GM21515 (cell line): ENCODE measurements around the gene RBPJ.

Experiments used
- ATAC-seq: cut with Tn5 transposase; IDR thresholded peaks from one replicate; pipeline ENCODE4 v1.9.1; 2021; ENCODE audit not compliant: unreplicated experiment

RBPJ gene

DNA sequence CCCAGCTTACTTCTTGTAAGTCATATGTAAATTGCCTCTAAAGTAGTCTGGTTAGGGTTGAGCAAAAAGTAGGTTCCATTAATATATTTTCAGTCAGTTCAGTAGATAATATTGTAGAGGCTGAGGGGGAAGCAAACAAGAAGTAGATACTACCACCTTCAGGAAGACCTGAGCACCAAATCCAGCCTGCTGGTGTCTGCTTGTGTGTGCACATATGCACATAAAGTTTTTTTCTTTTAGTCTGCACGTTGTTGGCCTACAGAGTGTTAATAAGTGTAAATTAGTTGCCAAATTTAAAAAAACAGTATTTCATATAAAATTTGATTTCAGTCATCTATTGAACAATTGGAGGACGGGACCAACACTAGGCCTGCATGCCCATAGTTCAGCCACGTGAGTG lies 92.8 kb downstream of the RBPJ start:
- no peak for ATAC-seq

DNA sequence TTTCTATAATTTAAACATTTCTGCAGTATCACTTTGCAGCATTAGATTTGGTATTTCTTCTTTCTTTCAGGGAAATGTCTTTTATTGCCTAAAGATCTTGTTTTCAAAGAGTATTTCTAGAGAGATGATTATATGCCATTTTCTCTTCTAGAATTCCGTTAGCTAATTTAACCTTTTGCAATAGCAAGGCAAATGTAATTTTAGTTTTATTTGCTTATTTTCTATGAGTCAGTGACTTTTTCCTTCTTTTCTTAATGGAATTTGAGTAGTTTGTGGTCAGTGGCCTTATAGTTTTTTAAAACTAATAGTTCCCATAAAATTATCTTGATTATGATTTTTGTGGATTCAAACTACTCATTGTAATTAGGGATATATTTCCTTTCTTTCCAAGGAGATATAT lies 97.3 kb downstream of the RBPJ start:
- no peak for ATAC-seq

DNA sequence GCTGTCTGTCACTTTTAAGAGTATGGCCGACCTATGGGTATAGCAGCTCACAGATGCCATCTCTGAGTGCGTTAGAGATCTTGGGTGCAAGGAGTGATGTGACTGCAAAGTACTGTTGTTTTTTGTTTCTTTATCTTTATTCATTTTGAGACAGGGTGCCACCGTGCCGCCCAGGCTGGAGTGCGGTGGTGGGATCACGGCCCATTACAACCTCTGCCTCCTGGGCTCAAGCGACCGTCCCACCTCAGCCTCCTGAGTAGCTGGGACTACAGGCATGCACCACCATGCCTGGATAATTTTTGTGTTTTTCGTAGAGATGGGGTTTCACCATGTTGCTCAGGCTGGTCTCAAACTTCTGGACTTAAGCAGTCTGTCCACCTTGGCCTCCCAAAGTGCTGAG lies 98.0 kb downstream of the RBPJ start:
- no peak for ATAC-seq

DNA sequence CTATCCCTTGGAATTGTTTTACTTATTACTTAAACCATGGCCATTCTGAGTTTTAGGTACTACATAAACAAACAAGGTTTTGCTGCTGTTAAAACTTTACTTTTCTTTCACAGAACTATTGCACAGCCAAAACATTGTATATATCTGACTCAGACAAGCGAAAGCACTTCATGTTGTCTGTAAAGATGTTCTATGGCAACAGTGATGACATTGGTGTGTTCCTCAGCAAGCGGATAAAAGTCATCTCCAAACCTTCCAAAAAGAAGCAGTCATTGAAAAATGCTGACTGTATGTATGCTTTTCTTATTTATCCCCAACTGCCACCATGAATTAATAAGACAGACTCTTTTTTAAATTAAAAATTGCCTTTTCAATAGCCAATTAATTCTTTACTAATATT lies 99.6 kb downstream of the RBPJ start:
- no peak for ATAC-seq

DNA sequence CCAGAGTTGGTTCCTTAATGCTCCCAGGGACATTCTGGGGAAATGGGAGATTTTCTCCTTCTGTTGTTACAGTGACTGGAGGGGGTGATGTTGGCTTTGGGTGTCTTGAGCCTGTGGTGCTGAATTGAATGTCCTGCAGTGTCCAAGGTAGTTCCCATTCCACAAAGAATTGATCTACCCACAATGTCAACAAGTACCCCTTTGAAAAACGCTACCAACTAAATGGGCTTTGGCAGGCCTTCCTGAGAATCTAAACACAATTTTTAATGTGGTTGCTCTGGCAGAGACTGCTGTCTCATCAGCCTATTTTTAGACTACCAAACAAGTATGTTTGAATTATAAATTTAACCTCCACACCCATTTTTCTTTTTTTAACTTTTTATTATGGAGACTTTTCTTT lies 100.1 kb downstream of the RBPJ start:
- no peak for ATAC-seq

DNA sequence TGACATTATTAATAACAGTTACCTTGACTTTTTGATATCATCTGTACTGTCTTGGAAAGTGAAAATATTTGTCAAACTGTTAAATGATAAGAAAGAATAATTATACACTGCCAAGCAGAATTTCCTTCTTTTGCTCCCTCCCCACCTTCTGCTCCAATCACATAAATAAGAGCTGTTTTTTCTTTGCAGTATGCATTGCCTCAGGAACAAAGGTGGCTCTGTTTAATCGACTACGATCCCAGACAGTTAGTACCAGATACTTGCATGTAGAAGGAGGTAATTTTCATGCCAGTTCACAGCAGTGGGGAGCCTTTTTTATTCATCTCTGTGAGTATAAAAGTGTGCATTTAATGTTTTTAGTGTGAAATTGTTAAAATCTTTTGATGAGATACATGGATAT lies 103.3 kb downstream of the RBPJ start:
- no peak for ATAC-seq

DNA sequence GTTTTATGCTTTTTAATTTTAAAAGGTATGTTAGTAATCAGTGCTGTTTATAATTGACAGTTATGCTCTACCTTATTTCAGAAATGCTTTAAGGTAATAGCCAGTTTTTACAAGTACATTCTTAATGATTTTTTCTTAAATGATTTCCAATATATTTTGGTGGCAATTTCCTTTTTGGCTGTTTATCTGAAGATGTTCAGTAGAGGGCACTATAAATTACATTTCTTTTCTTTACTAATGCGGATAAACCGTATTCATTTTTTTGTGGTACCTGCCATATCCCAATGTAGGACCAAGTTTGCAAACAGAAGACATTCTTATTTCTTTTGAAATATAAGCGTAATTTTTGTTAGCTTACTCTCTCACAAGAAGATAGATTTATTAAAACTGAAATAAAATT lies 104.0 kb downstream of the RBPJ start:
- no peak for ATAC-seq

DNA sequence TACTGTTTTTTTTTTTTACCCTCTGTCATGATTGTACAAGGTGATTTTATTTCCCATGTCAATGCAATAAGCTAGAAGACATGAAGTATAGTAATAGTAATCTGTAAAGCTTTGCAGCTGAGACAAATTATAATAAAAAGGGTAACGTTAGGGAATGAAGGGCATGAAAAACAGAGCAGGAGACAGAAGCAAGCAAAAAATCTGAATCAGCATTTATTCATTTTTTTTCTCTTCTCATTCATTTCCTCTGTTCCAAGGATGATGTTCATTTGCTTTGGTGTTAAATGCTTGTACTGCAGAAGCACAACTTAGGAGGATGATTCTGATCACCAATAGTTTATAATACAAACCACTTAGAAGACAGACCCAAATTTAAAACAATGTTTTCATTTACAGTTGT lies 105.1 kb downstream of the RBPJ start:
- ATAC-seq, result no peak

DNA sequence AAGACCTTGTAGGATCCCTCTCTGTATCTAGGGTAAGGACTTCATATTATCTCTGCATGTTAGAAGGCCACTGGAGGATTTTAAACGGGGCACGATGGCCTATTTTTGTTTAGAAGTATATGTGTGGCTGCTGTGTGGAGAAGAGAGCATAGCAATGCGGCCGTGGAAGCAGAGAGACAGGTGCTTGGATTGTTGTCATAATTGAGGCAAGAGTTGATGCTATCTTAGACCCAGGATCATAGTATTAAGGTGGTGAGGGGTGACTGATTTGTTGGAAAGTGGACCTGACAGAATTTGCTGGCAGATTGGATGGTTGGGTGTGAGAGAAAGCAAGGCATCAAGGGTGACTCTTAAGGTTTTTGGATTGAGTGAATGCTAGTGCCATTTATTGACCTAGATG lies 106.1 kb downstream of the RBPJ start:
- ATAC-seq, result no peak

DNA sequence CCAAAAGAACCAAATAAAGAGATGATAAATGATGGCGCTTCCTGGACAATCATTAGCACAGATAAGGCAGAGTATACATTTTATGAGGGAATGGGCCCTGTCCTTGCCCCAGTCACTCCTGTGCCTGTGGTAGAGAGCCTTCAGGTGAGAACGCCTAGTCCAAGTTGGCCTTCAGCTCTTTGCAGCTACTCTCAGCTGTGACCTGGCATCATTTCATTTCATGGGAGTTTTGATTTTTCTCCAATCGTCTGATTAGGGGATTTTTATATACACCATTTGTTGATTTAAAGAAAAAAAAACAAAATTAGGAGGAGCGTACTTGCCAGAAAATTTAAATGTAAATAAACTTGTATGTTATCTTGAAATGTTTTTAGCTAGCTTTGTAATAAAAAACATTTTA lies 109.1 kb downstream of the RBPJ start:
- no peak for ATAC-seq

DNA sequence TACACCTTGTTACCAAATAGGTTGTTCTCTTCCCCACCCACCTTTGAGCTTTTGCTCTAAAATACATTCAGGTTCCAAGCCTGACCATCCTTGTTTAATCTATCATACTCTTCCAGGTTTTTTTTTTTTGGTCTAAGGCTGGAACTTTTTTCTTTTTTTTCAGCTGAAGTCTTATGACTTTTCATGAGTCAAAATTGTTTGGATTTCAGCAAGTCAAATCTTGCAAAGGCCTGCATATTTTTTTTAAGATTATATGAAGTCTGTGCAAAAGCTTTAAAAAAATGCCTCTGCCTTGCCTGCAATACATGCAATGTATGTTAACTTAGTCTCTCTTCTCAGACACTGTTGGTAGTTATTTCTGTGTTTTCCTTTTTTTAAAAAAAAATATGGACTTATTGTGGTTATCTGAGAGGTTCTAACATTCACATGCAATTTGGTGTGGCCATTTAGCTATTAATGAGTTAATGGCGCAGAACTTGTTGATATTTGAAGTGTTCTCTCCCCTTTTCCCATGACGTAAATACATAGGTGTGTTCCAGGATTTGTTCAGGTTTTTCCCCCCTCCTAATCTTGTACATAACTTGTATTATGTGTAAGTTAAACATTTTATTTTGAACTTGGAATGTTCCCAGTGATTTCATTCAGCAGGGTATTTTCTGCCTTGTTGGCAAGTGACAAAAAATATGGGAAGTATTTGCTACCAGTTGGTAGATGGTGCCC lies 110.8 kb downstream of the RBPJ start:
- ATAC-seq, result no peak

DNA sequence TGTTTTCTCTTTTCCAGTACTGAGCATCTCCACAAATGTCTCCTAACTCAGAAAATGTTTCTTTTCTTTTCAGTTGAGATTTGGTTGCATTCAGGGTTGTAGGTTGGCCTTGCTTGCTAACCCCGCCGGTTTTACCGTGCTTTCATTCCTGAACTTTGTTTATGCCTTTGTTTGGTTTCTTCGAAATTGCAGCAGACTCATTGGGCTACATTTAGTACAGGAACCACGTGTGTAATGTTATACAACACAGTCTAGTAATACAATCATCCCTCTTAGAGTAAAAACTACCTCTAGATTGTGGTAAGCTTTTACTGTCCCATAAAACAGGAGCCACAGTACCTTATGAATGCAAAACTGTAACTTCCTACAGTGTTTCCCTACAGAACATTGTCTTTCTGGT lies 111.6 kb downstream of the RBPJ start:
- ATAC-seq, result no peak

DNA sequence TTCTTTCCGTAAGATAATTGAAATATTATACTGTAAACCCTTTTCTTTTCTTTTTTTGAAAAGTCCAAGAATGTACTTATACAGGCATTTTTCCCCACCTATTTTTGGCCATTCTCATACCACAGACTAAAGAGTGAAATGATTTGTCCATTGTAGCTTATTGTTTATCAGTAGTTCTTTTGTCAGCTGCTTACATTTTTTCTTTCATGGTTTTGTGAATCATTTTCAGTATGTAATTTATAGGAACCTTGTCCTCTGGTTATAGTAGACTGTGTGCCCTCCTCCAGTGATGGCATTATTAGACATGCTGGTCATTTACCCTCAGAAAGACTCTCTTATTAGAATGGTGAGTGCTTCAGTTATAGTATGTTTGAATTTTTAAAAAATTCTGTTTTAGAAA lies 112.7 kb downstream of the RBPJ start:
- no peak for ATAC-seq

DNA sequence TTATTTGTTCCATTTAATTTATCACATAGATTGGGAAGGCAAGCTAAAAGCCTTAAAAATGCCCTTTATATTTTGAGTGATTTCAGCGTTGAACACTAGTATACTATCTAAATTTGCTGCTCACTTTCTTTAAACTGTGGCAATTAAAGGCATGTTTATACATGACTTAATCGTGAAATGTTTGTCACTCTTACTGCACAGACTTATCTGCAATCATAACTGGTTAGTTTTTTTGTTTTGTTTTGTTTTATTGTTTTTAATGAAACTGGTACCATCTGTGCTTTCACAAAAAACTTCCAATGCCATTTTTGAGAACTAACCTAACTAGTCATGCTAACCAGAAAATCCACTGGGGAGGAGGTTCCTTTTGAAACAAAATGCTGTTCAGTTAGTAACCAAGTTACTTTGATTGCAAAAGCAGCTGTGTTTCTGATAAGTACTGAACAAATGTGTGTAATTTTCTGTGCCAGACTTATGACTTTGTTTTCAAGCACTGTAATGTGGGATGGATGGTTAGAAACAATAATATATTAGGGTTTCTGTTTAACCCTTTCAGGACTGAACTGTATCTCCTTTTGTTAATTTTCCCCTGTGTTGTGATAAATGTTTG lies 113.3 kb downstream of the RBPJ start:
- ATAC-seq, result no peak

DNA sequence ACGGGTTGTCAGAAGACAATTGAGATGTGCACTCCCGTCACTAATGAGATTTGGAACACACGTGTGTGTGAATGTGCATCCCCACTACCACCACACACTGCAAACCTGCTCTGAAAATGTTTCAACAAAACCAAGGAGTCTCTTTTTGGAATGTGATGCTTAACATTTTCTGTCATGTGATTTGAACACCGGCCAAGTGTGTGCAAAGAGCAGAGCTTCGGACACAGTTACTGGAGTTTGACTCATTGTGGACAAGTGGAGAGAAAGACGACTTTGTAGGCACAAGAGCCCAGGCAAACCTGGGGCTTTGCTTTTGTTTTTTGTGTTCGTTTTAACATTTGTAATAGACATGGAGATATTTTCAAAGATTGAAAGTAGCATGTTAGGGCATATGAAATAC lies 120.3 kb downstream of the RBPJ start:
- ATAC-seq, result no peak

DNA sequence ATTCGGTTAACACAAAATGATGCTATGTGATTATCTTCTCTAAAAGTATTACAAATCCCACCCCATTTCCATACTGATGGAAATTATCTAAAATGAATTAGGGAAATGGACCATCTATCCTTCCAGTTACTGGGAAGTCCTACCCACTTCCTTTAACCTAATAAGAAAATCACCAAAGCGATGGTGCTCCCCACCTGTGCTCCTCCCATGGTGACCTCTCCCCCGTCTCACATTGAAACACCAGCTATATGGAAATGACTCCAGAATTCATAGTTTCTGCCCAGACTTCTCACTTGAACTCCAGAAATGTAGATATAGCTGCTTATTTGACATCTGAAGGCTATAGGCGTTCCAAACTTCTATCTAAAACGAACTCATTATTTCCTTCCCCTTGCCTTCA lies 121.0 kb downstream of the RBPJ start:
- no peak for ATAC-seq

DNA sequence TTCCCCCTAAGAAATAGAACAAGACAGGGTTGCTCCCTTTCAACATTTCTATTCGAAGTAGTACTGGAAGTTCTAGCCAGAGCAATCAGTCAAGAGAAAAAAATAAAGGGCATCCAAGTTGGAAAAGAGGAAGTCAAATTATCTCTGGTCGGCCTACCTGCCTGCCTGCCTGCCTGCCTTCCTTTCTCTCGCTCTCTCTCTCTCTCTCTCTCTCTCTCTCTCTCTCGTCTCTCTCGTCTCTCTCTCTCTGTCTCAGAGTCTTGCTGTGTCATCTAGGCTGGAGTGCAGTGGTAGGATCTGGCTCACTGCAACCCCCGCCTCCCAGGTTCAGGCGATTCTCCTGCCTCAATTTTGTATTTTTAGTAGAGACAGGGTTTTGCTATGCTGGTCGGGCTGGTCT lies 126.6 kb downstream of the RBPJ start:
- ATAC-seq, result no peak

DNA sequence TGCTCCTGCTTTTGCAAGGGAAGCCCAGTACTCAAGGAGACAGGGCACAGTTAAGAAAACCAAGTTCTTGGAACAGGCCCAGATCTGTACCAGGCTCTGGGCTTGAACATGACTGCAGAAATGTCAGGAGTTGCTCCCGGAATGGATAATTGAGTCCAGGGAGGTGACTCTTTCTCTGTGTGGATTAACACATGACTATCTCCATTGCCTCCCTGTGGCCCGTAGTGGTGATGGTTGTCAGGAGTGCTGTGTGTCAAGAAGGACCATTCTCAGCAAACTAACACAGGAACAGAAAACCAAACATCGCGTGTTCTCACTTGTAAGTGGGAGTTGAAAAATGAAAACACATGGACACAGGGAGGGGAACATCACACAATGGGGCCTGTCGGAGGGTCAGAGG lies 129.6 kb downstream of the RBPJ start:
- ATAC-seq, result no peak

DNA sequence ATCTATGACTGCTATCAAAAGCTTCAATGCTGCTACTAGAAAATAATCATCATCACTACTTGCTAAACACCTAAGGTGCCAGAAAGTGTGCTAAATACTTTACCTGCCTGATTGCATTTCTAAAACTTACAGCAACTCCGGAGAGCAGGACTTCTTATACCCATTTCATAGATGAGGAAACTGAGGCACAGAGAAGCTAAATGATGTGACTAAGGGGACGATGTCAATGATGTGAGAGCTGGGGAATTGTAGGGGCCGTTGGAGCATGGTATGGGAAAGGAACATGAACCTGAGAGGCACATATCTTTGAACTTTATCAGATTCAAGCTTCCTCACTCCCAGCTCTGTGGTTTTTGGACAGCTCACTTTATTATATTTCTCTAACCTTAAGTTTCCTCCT lies 130.8 kb downstream of the RBPJ start:
- ATAC-seq, result no peak

DNA sequence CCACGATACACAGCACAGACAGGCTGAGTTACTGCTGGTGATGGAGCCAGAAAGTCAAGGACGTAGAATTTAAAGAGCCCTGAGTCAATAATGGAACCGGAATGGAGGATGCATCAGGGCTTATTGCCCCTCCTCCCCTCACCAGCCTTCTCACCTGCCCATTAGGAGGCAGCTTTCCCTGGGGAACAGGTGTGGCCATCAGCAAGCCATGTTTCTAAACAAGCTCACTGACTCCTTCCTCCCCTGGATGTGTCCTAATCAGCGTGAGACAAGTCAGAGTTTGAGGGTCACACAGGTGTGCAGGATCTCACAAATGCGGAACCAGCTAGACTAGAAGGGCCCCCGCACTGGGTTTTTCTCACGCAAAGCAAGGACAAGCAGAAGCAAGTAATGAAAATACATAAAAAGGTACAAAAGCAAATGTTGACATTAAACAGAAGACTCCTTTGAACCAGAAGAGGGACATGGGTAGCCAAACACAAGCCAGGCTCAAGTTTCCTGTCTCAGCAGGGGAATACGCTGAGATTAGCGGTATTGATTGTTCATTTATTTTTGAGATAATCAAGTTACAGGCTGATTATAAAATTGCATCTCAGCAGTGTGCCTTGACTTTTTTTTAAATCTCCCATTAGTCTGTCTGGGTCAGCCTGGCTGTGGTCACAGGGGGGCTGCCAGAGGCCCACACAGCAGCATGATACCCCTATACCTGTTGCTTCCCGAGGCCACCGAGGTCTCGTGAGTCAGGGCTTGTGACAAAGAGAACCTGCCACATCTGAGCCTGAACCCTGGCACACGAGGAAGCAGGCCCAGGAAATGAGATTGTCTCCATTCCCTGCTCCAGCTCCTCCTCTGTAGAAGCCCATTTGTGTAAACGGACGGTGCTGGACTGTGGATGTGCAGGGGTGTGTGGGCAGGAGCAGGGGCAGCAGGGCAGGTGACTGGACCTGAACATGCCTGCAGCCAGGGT lies 132.0 kb downstream of the RBPJ start:
- ATAC-seq, result no peak

DNA sequence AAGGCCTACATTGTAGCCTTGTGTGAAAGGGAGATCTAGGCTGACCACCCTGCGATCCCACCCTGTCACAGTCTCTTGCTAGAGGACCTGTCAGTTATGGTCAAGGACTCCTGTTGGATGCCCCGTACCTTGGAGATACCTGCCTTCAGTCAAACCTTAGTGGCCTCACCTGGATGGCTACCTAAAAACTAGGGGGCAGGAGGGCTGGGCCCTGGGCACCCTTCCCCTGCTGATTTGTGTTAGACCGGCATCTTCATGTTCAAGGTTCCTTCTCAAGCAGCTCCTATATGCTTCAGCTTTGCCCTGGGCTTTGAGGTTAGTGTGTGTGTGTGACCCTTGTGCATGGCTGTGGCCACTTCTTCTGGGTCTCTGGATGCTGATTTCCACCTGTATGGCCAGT lies 134.1 kb downstream of the RBPJ start:
- no peak for ATAC-seq

DNA sequence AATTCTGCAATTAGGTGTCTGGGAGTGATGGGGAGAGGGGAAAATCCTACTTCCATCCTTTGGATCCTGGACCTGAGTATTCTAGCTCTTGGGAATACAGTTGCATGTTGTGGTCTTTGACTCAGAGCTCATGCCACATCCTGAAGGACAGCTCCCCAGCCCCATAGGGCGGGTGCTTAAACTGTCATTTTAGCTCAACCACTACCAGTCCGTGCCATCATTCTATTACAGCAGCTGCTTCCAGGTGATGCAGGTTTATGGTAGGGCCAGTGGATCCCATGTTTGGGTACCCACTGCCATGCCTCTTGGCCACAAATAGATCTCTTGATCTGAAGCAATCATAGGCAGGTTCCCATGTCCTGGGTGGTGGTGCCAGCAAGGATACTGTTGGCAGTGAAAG lies 134.8 kb downstream of the RBPJ start:
- no peak for ATAC-seq
